Esophagus squamous epithelium (tissue), 4 donors: ENCODE data around the gene GNAT3.

Source experiments
- POLR2A ChIP-seq, 4 donors: fragments of 450-650 bp; IDR thresholded peaks; one replicate each; pipeline ENCODE4 v1.6.1; 2017; ENCODE audit warnings: antibody characterized with exemption in 4 of 4, mild to moderate bottlenecking in 4 of 4, moderate library complexity in 3 of 4
- TF ChIP-seq, protein P1 (sequence below), 6 experiments: fragments of 450-650 bp in 4 of 6; fragments of 200-600 bp in 2 of 6; sonication (generic) in 2 of 6; IDR thresholded peaks; one replicate each; pipeline ENCODE4 v1.5.1; 2016 to 2019; ENCODE audit warnings: antibody characterized with exemption in 6 of 6, mild to moderate bottlenecking in 4 of 6, moderate library complexity in 4 of 6

DNA sequence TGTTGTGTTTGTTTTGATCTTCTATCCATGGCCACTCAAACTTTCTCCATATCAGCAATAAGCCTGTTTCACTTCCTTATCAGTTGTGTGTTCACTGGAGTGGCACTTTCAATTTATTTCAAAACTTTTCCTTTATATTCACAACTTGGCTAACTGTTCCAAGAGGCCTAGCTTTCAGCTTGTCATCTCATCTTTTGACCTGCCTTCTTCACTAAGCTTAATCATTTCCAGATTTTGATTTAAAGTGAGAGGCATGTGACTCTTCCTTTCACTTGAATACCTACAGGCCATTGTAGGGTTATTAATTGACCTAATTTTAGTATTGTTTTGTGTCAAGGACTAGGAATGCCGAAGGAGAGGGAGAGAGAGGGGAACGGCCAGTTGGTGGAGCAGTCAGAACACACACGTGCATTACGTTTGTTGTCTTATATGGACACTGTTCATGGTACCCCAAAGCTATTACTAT is 5.5 kb upstream of the GNAT3 start:
- TF ChIP-seq, protein P1, sequence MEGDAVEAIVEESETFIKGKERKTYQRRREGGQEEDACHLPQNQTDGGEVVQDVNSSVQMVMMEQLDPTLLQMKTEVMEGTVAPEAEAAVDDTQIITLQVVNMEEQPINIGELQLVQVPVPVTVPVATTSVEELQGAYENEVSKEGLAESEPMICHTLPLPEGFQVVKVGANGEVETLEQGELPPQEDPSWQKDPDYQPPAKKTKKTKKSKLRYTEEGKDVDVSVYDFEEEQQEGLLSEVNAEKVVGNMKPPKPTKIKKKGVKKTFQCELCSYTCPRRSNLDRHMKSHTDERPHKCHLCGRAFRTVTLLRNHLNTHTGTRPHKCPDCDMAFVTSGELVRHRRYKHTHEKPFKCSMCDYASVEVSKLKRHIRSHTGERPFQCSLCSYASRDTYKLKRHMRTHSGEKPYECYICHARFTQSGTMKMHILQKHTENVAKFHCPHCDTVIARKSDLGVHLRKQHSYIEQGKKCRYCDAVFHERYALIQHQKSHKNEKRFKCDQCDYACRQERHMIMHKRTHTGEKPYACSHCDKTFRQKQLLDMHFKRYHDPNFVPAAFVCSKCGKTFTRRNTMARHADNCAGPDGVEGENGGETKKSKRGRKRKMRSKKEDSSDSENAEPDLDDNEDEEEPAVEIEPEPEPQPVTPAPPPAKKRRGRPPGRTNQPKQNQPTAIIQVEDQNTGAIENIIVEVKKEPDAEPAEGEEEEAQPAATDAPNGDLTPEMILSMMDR (IDR thresholded peaks at IDR 0.05), result no peak
- no peak for TF ChIP-seq POLR2A (IDR thresholded peaks at IDR 0.05)
